Endothelial cell (in vitro differentiated cells): ENCODE measurements around the gene ERC2. TPM values are rescaled to one million over a fixed set of nuclear protein-coding genes. Genes with fewer than 3 reads are reported as not detected.

Experiments
- DNase-seq: peaks from one replicate; pipeline ENCODE4 v3.0.0; 2021; ENCODE audit warnings: low spot score
- H3K27ac Mint-ChIP-seq: one replicate; pipeline ENCODE4 v1.8.0; 2021; ENCODE audit warnings: mixed read lengths, inconsistent platforms; ENCODE audit not compliant: unreplicated experiment
- H3K27me3 Mint-ChIP-seq: one replicate; pipeline ENCODE4 v1.8.0; 2021; ENCODE audit warnings: mild to moderate bottlenecking, moderate library complexity, mixed read lengths, inconsistent platforms; ENCODE audit not compliant: unreplicated experiment
- H3K36me3 Mint-ChIP-seq: one replicate; pipeline ENCODE4 v1.8.0; 2021; ENCODE audit warnings: mild to moderate bottlenecking, low read depth, mixed read lengths, inconsistent platforms; ENCODE audit not compliant: unreplicated experiment
- H3K4me1 Mint-ChIP-seq: one replicate; pipeline ENCODE4 v1.8.0; 2021; ENCODE audit warnings: mild to moderate bottlenecking, mixed read lengths, inconsistent platforms; ENCODE audit not compliant: unreplicated experiment
- H3K4me3 Mint-ChIP-seq: one replicate; pipeline ENCODE4 v1.8.0; 2021; ENCODE audit warnings: mild to moderate bottlenecking, mixed read lengths, inconsistent platforms; ENCODE audit not compliant: unreplicated experiment
- H3K9me3 Mint-ChIP-seq: one replicate; pipeline ENCODE4 v1.8.0; 2021; ENCODE audit warnings: mixed read lengths, inconsistent platforms; ENCODE audit not compliant: unreplicated experiment
- CTCF ChIP-seq: fragments of 200-600 bp; sonication (generic); IDR thresholded peaks from one replicate; pipeline ENCODE4 v1.5.0; 2021; ENCODE audit warnings: antibody characterized with exemption; ENCODE audit not compliant: unreplicated experiment
- total RNA-seq: library from RNA; stranded (reverse); fragmentation: NEBNext Ultra II Directional; extraction: Animal tissue kit (Norgen Biotek cat#: 25700); gene quantifications from one replicate; pipeline ENCODE4 v1.2.1, GENCODE V29; 2021; ENCODE audit not compliant: unreplicated experiment

ERC2 gene
- total RNA-seq, 1 donor from 2014 or later = 20.5 TPM

GRCh38 chr3:55882006-55882405 lies 586.3 kb downstream of the ERC2 start:
- H3K27ac Mint-ChIP-seq = no peak overlapping the region
- no peak for TF ChIP-seq CTCF
- no peak for DNase-seq
- no peaks in the 10 kb centered on the region for H3K27me3 Mint-ChIP-seq
- H3K36me3 Mint-ChIP-seq = no peaks in the 10 kb centered on the region
- peaks cover 2% of the 10 kb centered on the region for H3K4me1 Mint-ChIP-seq
- H3K9me3 Mint-ChIP-seq = no peaks in the 10 kb centered on the region
- no peak overlapping the region for H3K4me3 Mint-ChIP-seq

- no peaks in the 10 kb centered on the region for H3K9me3 Mint-ChIP-seq
- TF ChIP-seq CTCF = no peak
- H3K4me3 Mint-ChIP-seq = no peak overlapping the region
Observed at GRCh38 chr3:55880357-55880756, 587.9 kb downstream of the ERC2 start.

GRCh38 chr3:55879901-55880331 lies 588.4 kb downstream of the ERC2 start:
- Mint-ChIP-seq H3K27me3 (no peaks in the 10 kb centered on the region), H3K4me1 (peaks cover 2% of the 10 kb centered on the region), H3K4me3 (no peak overlapping the region), H3K27ac (no peak overlapping the region), H3K9me3 (no peaks in the 10 kb centered on the region), H3K36me3 (no peaks in the 10 kb centered on the region)
- TF ChIP-seq CTCF = no peak
- DNase-seq = no peak

More at GRCh38 chr3:55880357-55880756, 587.9 kb downstream of the ERC2 start:
- Mint-ChIP-seq H3K4me1 (peaks cover 2% of the 10 kb centered on the region), H3K27ac (no peak overlapping the region), H3K36me3 (no peaks in the 10 kb centered on the region), H3K27me3 (no peaks in the 10 kb centered on the region)
- DNase-seq = no peak

GRCh38 chr3:55877703-55878102 lies 590.6 kb downstream of the ERC2 start:
- DNase-seq = no peak
- peak; percentile 67 for TF ChIP-seq CTCF
- Mint-ChIP-seq H3K9me3 (no peaks in the 10 kb centered on the region), H3K4me3 (no peak overlapping the region), H3K36me3 (no peaks in the 10 kb centered on the region), H3K27ac (no peak overlapping the region), H3K4me1 (peaks cover 2% of the 10 kb centered on the region), H3K27me3 (no peaks in the 10 kb centered on the region)

GRCh38 chr3:55876560-55876959 lies 591.7 kb downstream of the ERC2 start:
- Mint-ChIP-seq H3K27ac (no peak overlapping the region), H3K4me1 (no peaks in the 10 kb centered on the region), H3K4me3 (no peak overlapping the region), H3K27me3 (no peaks in the 10 kb centered on the region), H3K36me3 (no peaks in the 10 kb centered on the region), H3K9me3 (no peaks in the 10 kb centered on the region)
- TF ChIP-seq CTCF = no peak
- no peak for DNase-seq
